Measurements from ENCODE around the gene ANGEL1. TPM values are rescaled to one million over a fixed set of nuclear protein-coding genes. Genes with fewer than 3 reads are reported as not detected.

The ANGEL1 gene
- total and polyA plus RNA-seq, 2 of the 8 experiments (the other 6 are each of a cell fraction or from before 2014, with no cell fraction given), result 26.8 to 27.2 TPM

DNA sequence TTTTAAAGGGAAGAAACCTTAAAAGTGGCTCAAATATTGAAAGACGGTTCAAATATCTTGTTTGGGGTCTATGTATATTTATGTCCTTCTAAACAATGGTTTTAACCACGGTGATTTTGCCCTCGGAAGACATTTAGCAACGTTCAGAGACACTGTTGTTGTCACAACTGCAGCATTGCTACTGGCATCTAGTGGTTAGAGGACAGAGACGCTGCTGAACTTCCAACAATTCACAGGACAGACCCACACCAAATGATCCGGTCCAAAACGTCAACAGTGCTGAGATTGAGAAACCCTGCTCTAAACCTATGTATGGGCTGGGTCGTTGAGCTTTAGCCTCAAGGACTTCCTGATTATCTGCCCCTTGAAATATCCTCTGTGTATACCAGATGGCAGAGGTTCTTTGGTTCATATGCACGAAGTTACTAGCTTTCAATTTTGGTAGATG lies 1.7 kb downstream of the ANGEL1 start:
- no peaks in the 10 kb centered on the region for H3K79me1 ChIP-seq (ENCODE audit: low read depth, low read length)
- CTCF ChIA-PET (ENCODE audit: partially characterized antibody), result interaction anchor here (0.6 to 7.0 kb wide), 14 partner anchors 8 to 649 kb away, joined by 3 to 52 read pairs (median 3); no protein-coding TSS in a partner anchor
- no peak for DNase-seq (ENCODE audit: low read depth in 1 of 2, low spot score in 2 of 2)

More for the DNA sequence above, 1.7 kb downstream of the ANGEL1 start:
- H3K56ac ChIP-seq (replicated peaks; ENCODE audit: insufficient read length, low read depth, low read length), result no peak overlapping the region
- FAIRE-seq, result peak; percentile 63
- H2AFZ ChIP-seq (ENCODE audit: low read length), result no peak overlapping the region
- H2BK120ac ChIP-seq (replicated peaks; ENCODE audit: low read depth, low read length), result no peak overlapping the region
- H4K91ac ChIP-seq (replicated peaks; ENCODE audit: insufficient read length, low read length), result no peak overlapping the region
- peak overlapping the region in 1 of 4 experiments; percentile 80; a peak in 2 of 8 replicates for H3K4me3 ChIP-seq (ENCODE audit: extremely low read depth in 1 of 4, insufficient read depth in 2 of 4, low read depth in 3 of 4, low read length in 4 of 4)
- H2BK12ac ChIP-seq (ENCODE audit: low read depth, low read length), result no peak overlapping the region
- TF ChIP-seq, protein P1, sequence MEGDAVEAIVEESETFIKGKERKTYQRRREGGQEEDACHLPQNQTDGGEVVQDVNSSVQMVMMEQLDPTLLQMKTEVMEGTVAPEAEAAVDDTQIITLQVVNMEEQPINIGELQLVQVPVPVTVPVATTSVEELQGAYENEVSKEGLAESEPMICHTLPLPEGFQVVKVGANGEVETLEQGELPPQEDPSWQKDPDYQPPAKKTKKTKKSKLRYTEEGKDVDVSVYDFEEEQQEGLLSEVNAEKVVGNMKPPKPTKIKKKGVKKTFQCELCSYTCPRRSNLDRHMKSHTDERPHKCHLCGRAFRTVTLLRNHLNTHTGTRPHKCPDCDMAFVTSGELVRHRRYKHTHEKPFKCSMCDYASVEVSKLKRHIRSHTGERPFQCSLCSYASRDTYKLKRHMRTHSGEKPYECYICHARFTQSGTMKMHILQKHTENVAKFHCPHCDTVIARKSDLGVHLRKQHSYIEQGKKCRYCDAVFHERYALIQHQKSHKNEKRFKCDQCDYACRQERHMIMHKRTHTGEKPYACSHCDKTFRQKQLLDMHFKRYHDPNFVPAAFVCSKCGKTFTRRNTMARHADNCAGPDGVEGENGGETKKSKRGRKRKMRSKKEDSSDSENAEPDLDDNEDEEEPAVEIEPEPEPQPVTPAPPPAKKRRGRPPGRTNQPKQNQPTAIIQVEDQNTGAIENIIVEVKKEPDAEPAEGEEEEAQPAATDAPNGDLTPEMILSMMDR (IDR thresholded peaks at IDR 0.05; ENCODE audit: control extremely low read depth in 1 of 3, insufficient read depth in 1 of 3, low read depth in 1 of 3, low read length in 3 of 3), result peak in 2 of 3 experiments; percentile 44 to 60; a peak in 3 of 4 replicates
- peak; percentile 39 to 59 for TF ChIP-seq RAD21 (IDR thresholded peaks at IDR 0.05 in 1 of 2, conservative IDR thresholded peaks at IDR 0.05 in 1 of 2; ENCODE audit: low read depth in 2 of 2, low read length in 2 of 2)
- no peak for TF ChIP-seq EZH2 (IDR thresholded peaks at IDR 0.05; ENCODE audit: low read depth, low read length, severe bottlenecking)
- peaks cover 2 to 9% (median 3%) of the 10 kb centered on the region in 4 experiments; a peak in 3 of 7 replicates for H3K4me1 ChIP-seq (replicated peaks in 1 of 4; ENCODE audit: control insufficient read depth in 3 of 4, insufficient read depth in 4 of 4, low read length in 3 of 4)
- no peak overlapping the region for H3K27ac ChIP-seq (ENCODE audit: low read depth, low read length)
- H3K23ac ChIP-seq (ENCODE audit: insufficient read length), result no peak overlapping the region
- H3K4me2 ChIP-seq (ENCODE audit: insufficient read depth in 1 of 2, low read depth in 2 of 2, low read length in 2 of 2), result peak overlapping the region; percentile 45 to 94
- H2BK15ac ChIP-seq (ENCODE audit: low read length), result no peak overlapping the region
- no peak overlapping the region for H3K4ac ChIP-seq (replicated peaks; ENCODE audit: insufficient read length, low read depth, low read length)
- H3K27me3 ChIP-seq (replicated peaks in 1 of 4; ENCODE audit: control insufficient read depth in 3 of 4, extremely low read depth in 1 of 4, insufficient read depth in 3 of 4, low read length in 3 of 4), result no peaks in the 10 kb centered on the region
- no peak overlapping the region for H3K18ac ChIP-seq (ENCODE audit: extremely low read depth, low read length)
- no peak overlapping the region for H3K9ac ChIP-seq (replicated peaks in 1 of 4; ENCODE audit: extremely low read depth in 1 of 4, low read depth in 3 of 4, low read length in 3 of 4)
- peaks cover 10 to 28% (median 23%) of the 10 kb centered on the region in 4 experiments; a peak in 7 of 8 replicates for H3K36me3 ChIP-seq (ENCODE audit: control insufficient read depth in 2 of 4, insufficient read depth in 4 of 4, low read length in 3 of 4)
- POLR2A ChIA-PET (ENCODE audit: partially characterized antibody), result interaction anchor here (1.1 to 2.5 kb wide), 3 partner anchors 19 to 35 kb away, joined by 3 to 11 read pairs (median 7); no protein-coding TSS in a partner anchor
- no peaks in the 10 kb centered on the region for H3K9me3 ChIP-seq (ENCODE audit: insufficient read depth in 2 of 2, low read depth in 1 of 2, low read length in 1 of 2)
- H2AK5ac ChIP-seq (ENCODE audit: low read depth, low read length), result no peak overlapping the region
- no peak overlapping the region for H4K5ac ChIP-seq (ENCODE audit: insufficient read length, low read depth, low read length)
- H2BK20ac ChIP-seq (ENCODE audit: low read length), result no peak overlapping the region
- no peak overlapping the region for H2BK5ac ChIP-seq (ENCODE audit: low read depth, low read length)
- H4K8ac ChIP-seq (ENCODE audit: extremely low read depth, insufficient read depth, low read length), result no peak overlapping the region
- peaks cover 0 to 20% of the 10 kb centered on the region in 2 experiments; a peak in 2 of 4 replicates for H3K79me2 ChIP-seq (ENCODE audit: control insufficient read depth in 1 of 2, insufficient read depth in 2 of 2, low read length in 2 of 2)
- peaks cover 3 to 6% of the 10 kb centered on the region in 2 experiments for H4K20me1 ChIP-seq (replicated peaks in 1 of 2; ENCODE audit: control insufficient read depth in 1 of 2, insufficient read depth in 2 of 2, low read length in 2 of 2)
- H3K23me2 ChIP-seq (ENCODE audit: low read depth, low read length), result peaks cover 5% of the 10 kb centered on the region; the same call in 1 of the 2 replicates
- no peak overlapping the region for H3K14ac ChIP-seq (ENCODE audit: insufficient read length)
- WGBS, 2 experiments (ENCODE audit: extremely low coverage in 1 of 2, insufficient coverage in 1 of 2, insufficient read length in 1 of 2, insufficient replicate concordance in 2 of 2, low coverage in 1 of 2, low lambda C conversion rate in 2 of 2, missing lambda C conversion rate in 1 of 2), result 63% methylated on average over 9 of the region's 9 CpGs; no CpG with 5 or more reads in 1 of the 2 experiments

Data from H1 (cell line).